Keratinocyte (primary cell): ENCODE data around the gene NOTCH4.

Experiments used
- EZH2 ChIP-seq: IDR thresholded peaks from one replicate; pipeline ENCODE4 v1.6.1; 2012; ENCODE audit warnings: inconsistent platforms, mild to moderate bottlenecking, low read length, moderate library complexity
- TF ChIP-seq, protein P1 (sequence below), 3 experiments: IDR thresholded peaks in 1 of 3; conservative IDR thresholded peaks in 1 of 3; optimal IDR thresholded peaks in 1 of 3; 2 replicates in 2 of 3; 3 replicates in 1 of 3; pipeline versions ENCODE3 to v1.5.1; 2011; ENCODE audit warnings: low read length in 3 of 3, mild to moderate bottlenecking in 3 of 3, moderate library complexity in 2 of 3, control low read depth in 1 of 3, inconsistent platforms in 1 of 3; ENCODE audit not compliant: insufficient read depth in 2 of 3; ENCODE audit errors: extremely low read depth in 1 of 3

GRCh38 chr6:32271429-32271828, 47.6 kb upstream of the NOTCH4 start:
- TF ChIP-seq, protein P1, sequence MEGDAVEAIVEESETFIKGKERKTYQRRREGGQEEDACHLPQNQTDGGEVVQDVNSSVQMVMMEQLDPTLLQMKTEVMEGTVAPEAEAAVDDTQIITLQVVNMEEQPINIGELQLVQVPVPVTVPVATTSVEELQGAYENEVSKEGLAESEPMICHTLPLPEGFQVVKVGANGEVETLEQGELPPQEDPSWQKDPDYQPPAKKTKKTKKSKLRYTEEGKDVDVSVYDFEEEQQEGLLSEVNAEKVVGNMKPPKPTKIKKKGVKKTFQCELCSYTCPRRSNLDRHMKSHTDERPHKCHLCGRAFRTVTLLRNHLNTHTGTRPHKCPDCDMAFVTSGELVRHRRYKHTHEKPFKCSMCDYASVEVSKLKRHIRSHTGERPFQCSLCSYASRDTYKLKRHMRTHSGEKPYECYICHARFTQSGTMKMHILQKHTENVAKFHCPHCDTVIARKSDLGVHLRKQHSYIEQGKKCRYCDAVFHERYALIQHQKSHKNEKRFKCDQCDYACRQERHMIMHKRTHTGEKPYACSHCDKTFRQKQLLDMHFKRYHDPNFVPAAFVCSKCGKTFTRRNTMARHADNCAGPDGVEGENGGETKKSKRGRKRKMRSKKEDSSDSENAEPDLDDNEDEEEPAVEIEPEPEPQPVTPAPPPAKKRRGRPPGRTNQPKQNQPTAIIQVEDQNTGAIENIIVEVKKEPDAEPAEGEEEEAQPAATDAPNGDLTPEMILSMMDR (optimal IDR thresholded peaks at IDR 0.05 in 1 of 3, IDR thresholded peaks at IDR 0.05 in 1 of 3, conservative IDR thresholded peaks at IDR 0.05 in 1 of 3; ENCODE audit: extremely low read depth in 1 of 3, insufficient read depth in 2 of 3, low read length in 3 of 3) = no peak
- TF ChIP-seq EZH2 = no peak
